LoVo (cell line): ENCODE data around the gene PPP1R3E.
A peak's percentile ranks its signal among the peaks of the same experiment; 100 is the strongest.
"Not testable (repeated sequence)": the region's sequence is repeated elsewhere in the genome, so short reads cannot be mapped to it uniquely, and the experiment has no call there.

Experiments
- DNase-seq: peaks from one replicate; pipeline ENCODE4 v3.0.0-alpha.2; 2016; ENCODE audit warnings: low spot score

PPP1R3E gene

GRCh38 chr14:23297611-23298277 is 4.9 kb downstream of the PPP1R3E start:
- no peak for DNase-seq

GRCh38 chr14:23297096-23297495 is 5.6 kb downstream of the PPP1R3E start:
- DNase-seq = no peak

- no peak for DNase-seq
Observed at GRCh38 chr14:23296012-23296777, 6.5 kb downstream of the PPP1R3E start.

GRCh38 chr14:23294734-23295561 is 7.7 kb downstream of the PPP1R3E start:
- peak; percentile 59 for DNase-seq

GRCh38 chr14:23286902-23287479 is 15.7 kb downstream of the PPP1R3E start:
- DNase-seq = no peak

- peak; percentile 98 for DNase-seq
Observed at GRCh38 chr14:23286020-23286901, 16.4 kb downstream of the PPP1R3E start, which contains the start of gene HOMEZ. Gene HOMEZ, minus strand, starts transcription at chr14:23286132. Its CDS starts 180 bp downstream, at chr14:23285952.

GRCh38 chr14:23285530-23286019 is 17.1 kb downstream of the PPP1R3E start:
- no peak for DNase-seq

GRCh38 chr14:23284654-23285529 is 17.8 kb downstream of the PPP1R3E start:
- DNase-seq = no peak

- DNase-seq = no peak
Observed at GRCh38 chr14:23281247-23281646, 21.4 kb downstream of the PPP1R3E start.

GRCh38 chr14:23277928-23278327 is 24.7 kb downstream of the PPP1R3E start:
- not testable (repeated sequence) for DNase-seq

- no peak for DNase-seq
Observed at GRCh38 chr14:23277189-23277588, 25.5 kb downstream of the PPP1R3E start.

- no peak for DNase-seq
Observed at GRCh38 chr14:23275412-23275811, 27.2 kb downstream of the PPP1R3E start.

- DNase-seq = no peak
Observed at GRCh38 chr14:23269193-23269592, 33.5 kb downstream of the PPP1R3E start.

GRCh38 chr14:23260849-23261248 is 41.8 kb downstream of the PPP1R3E start:
- not testable (repeated sequence) for DNase-seq

- DNase-seq = no peak
Observed at GRCh38 chr14:23259426-23259825, 43.2 kb downstream of the PPP1R3E start.

- DNase-seq = no peak
Observed at GRCh38 chr14:23258256-23258655, 44.4 kb downstream of the PPP1R3E start.

- no peak for DNase-seq
Observed at GRCh38 chr14:23252420-23253333, 50.0 kb downstream of the PPP1R3E start.

GRCh38 chr14:23252006-23252405 is 50.7 kb downstream of the PPP1R3E start:
- DNase-seq = no peak

- no peak for DNase-seq
Observed at GRCh38 chr14:23249824-23250223, 52.8 kb downstream of the PPP1R3E start.
